Activated B cell treated with CpG ODN at 0.5 μM for 24 hours (primary cell): ENCODE measurements around the gene RXRB. TPM values are rescaled to one million over a fixed set of nuclear protein-coding genes. Genes with fewer than 3 reads are reported as not detected.

ENCODE experiments used
- ATAC-seq: fragments of 200-7000 bp; cut with Tn5 transposase; one replicate; pipeline ENCODE4 v1.10.0; 2021; ENCODE audit warnings: low read depth, mild to moderate bottlenecking, moderate library complexity
- CTCF ChIA-PET: fragments of 350-600 bp; sonication (Branson Sonifier 250); formaldehyde crosslinking; loops from one replicate; lab custom pipeline; 2021; ENCODE audit warnings: antibody characterized with exemption; lab: Charles Lee
- POLR2A ChIA-PET: fragments of 350-600 bp; sonication (Branson Sonifier 250); formaldehyde crosslinking; loops from one replicate; lab custom pipeline; 2021; ENCODE audit warnings: antibody characterized with exemption; lab: Charles Lee
- DNase-seq: peaks from one replicate; pipeline ENCODE4 v3.0.0; 2022
- H3K27ac Mint-ChIP-seq: one replicate; pipeline ENCODE4 v1.8.0; 2020; ENCODE audit warnings: mixed read lengths
- H3K27me3 Mint-ChIP-seq: one replicate; pipeline ENCODE4 v1.8.0; 2021; ENCODE audit warnings: mixed read lengths
- H3K36me3 Mint-ChIP-seq: one replicate; pipeline ENCODE4 v1.8.0; 2021; ENCODE audit warnings: low read depth, mixed read lengths
- H3K4me1 Mint-ChIP-seq: one replicate; pipeline ENCODE4 v1.8.0; 2021; ENCODE audit warnings: mixed read lengths
- H3K4me3 Mint-ChIP-seq: one replicate; pipeline ENCODE4 v1.8.0; 2020; ENCODE audit warnings: mild to moderate bottlenecking, mixed read lengths
- H3K9me3 Mint-ChIP-seq: one replicate; pipeline ENCODE4 v1.8.0; 2020; ENCODE audit warnings: mixed read lengths
- intact Hi-C: fragments of 100-400 bp; cut with micrococcal nuclease; formaldehyde crosslinking; loops from one replicate; pipeline ENCODE4 v1.15.1; 2024
- total RNA-seq: library from RNA; stranded (reverse); gene quantifications from 2 replicates; pipeline ENCODE4 v1.2.3, GENCODE V29; 2022
- TF ChIP-seq, protein P1 (sequence below): fragments of 200-600 bp; IDR thresholded peaks from one replicate; pipeline ENCODE4 v1.8.0; 2022; ENCODE audit warnings: antibody characterized with exemption, mild to moderate bottlenecking

The RXRB gene
- total RNA-seq, 1 donor from 2014 or later: 74.3 TPM

DNA sequence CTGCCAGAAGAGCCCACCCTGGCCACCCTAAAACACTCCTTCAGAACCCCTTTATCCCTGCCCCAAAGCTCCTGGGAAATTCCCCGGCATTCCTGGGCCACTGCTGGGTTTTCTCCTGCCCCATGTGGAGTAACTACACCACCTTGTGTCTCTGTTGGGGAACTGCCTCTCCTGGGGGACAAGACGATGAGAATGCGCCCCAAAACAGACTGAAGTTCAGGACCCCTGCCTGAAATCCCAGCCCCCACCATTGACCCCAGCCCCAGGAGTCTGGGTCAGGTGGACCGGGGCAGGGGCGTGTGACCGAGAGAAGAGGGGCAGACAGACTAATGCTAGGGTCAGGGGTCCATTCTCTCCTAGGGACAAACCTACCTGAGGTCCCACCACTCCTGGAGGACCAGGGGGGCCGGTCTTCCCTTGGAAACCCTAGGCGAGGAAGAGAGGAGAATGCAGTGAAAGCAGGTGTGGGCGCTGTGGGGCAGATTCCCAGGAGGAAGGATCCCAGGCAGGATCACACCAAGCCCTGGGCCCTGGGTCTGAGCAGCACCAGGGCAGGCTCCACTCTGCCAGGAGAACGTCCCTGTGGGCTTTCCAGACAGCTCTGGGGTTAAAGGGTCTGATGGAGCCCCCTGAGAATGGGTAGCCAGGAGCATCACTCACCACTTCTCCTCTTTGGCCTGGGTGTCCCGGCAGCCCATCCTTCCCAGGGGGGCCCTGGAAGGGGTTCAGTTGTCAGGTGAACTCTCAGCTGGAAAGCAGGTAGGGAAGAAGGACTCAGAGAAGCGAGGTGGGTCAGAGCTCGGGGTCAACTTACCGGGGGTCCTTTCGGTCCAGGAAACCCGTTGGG, 27.6 kb downstream of the RXRB start:
- Mint-ChIP-seq H3K36me3 (no peaks in the 10 kb centered on the region), H3K4me3 (no peak overlapping the region), H3K27me3 (peaks cover 11% of the 10 kb centered on the region), H3K9me3 (no peaks in the 10 kb centered on the region), H3K27ac (no peak overlapping the region), H3K4me1 (peaks cover 16% of the 10 kb centered on the region)
- intact Hi-C loops: loop anchor here (1.0 kb wide), 1 partner anchor 173 kb away; no protein-coding TSS in a partner anchor
- TF ChIP-seq, protein P1, sequence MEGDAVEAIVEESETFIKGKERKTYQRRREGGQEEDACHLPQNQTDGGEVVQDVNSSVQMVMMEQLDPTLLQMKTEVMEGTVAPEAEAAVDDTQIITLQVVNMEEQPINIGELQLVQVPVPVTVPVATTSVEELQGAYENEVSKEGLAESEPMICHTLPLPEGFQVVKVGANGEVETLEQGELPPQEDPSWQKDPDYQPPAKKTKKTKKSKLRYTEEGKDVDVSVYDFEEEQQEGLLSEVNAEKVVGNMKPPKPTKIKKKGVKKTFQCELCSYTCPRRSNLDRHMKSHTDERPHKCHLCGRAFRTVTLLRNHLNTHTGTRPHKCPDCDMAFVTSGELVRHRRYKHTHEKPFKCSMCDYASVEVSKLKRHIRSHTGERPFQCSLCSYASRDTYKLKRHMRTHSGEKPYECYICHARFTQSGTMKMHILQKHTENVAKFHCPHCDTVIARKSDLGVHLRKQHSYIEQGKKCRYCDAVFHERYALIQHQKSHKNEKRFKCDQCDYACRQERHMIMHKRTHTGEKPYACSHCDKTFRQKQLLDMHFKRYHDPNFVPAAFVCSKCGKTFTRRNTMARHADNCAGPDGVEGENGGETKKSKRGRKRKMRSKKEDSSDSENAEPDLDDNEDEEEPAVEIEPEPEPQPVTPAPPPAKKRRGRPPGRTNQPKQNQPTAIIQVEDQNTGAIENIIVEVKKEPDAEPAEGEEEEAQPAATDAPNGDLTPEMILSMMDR: no peak
- ChIA-PET CTCF (interaction anchor here (0.7 to 1.8 kb wide), 11 partner anchors 16 to 1647 kb away, joined by 3 to 7 read pairs (median 4); no protein-coding TSS in a partner anchor), POLR2A (interaction anchor here (1.6 kb wide), 1 partner anchor 36 kb away, joined by 3 read pairs; the partner anchor contains the start of gene RING1)
- DNase-seq (no peak), ATAC-seq (peak; percentile 41)

DNA sequence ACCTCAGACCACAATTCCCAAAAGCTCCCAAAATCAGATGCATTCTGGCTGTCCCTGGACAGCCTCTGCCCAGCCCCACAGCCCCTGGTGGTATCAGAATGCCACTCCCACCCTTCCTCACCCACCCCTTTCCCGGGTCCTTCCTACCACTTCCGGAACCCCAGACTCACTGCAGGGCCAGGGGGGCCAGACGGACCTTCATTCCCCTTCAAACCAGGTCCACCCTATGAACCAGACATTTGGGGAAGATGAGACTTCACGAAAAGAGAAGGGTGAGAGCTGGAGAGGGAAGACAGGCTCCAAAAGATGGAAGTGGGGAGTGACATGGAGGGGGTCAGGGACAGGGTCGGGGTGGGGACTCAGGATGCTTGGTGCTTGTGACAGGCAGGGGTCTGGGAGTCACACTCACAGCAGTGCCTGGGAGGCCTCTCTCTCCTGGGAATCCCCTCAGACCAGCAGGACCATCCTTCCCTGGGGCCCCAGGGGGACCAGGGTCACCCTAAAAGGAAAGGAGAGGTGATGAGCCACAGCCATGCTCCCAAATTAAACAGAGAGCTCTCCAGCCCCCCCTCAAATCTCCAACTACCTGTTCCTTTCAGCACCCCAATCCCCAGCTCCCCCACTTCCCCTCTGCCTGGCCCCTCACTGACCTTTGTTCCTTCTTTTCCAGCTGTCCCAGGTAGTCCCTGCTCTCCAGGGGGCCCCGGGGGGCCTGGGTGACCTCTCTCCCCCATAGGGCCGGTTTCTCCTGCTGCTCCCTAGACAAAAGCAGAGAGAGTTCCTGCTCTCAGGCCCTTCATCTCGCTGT, 28.4 kb downstream of the RXRB start:
- H3K4me1 Mint-ChIP-seq: peaks cover 16% of the 10 kb centered on the region
- no peak overlapping the region for H3K27ac Mint-ChIP-seq
- H3K27me3 Mint-ChIP-seq: peaks cover 11% of the 10 kb centered on the region
- TF ChIP-seq, protein P1: no peak
- H3K36me3 Mint-ChIP-seq: no peaks in the 10 kb centered on the region
- no peak overlapping the region for H3K4me3 Mint-ChIP-seq
- ChIA-PET POLR2A (no interaction called here), CTCF (interaction anchor here (0.9 to 1.8 kb wide), 6 partner anchors 15 to 172 kb away, joined by 3 to 7 read pairs (median 5); no protein-coding TSS in a partner anchor)
- ATAC-seq (no peak), DNase-seq (no peak)
- intact Hi-C loops: loop anchor here (1.0 kb wide), 1 partner anchor 172 kb away; no protein-coding TSS in a partner anchor
- no peaks in the 10 kb centered on the region for H3K9me3 Mint-ChIP-seq

- H3K27ac Mint-ChIP-seq: no peak overlapping the region
- intact Hi-C loops: no loop called here
- H3K4me1 Mint-ChIP-seq: peaks cover 16% of the 10 kb centered on the region
- ATAC-seq (no peak), DNase-seq (no peak)
- H3K9me3 Mint-ChIP-seq: no peaks in the 10 kb centered on the region
- ChIA-PET CTCF (interaction anchor here (1.2 to 1.8 kb wide), 3 partner anchors 77 to 171 kb away, joined by 5 to 7 read pairs (median 5); no protein-coding TSS in a partner anchor), POLR2A (interaction anchor here (1.2 kb wide), 1 partner anchor 203 kb away, joined by 6 read pairs; the partner anchor contains the start of gene BRD2)
- H3K36me3 Mint-ChIP-seq: no peaks in the 10 kb centered on the region
- H3K27me3 Mint-ChIP-seq: peaks cover 11% of the 10 kb centered on the region
- no peak overlapping the region for H3K4me3 Mint-ChIP-seq
- TF ChIP-seq, protein P1: no peak
Measured at GRCh38 chr6:33171016-33171879, 29.2 kb downstream of the RXRB start.

DNA sequence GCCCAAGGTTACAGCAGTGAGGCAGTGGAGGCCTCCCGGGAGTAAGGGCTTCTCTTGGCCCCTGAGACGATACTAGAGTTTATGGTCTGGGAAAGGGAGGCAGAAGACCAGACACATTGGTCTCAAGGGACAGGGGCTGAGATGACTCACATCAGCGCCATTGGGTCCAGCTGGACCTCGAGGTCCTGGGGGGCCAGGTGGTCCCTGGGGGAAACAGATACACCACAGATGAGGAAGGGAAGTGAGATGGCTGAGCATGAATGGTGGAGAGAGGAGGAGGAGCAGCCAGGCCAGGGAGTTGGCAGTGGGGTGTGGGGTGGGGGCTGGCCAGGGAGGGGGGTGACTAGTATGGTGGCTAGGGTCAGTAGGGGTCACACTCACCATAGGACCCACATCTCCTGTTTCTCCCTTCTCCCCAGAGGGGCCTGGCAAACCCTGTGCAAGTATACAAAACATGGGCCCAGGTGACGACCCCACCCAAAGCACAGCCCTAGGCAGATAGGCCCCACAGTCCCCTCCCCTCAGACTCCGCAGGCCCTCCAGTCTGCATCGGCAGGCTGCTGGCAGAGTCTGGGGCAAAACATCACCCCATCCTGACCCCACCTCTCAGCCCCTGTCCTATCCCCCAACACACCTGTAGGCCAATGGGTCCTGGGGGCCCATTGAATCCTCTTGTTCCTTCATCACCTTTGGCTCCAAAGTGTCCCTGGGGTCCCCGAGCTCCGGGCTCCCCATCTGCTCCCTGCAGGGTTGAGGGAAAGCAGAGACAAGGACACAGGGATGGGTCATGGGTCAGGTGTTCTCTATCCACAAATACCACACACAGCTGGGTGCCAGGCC, 30.1 kb downstream of the RXRB start:
- no peak overlapping the region for H3K4me3 Mint-ChIP-seq
- peaks cover 8% of the 10 kb centered on the region for H3K27me3 Mint-ChIP-seq
- H3K27ac Mint-ChIP-seq: no peak overlapping the region
- ChIA-PET CTCF (interaction anchor here (1.1 kb wide), 1 partner anchor 170 kb away, joined by 3 read pairs; no protein-coding TSS in a partner anchor), POLR2A (interaction anchor here (0.6 to 1.2 kb wide), 2 partner anchors 30 to 202 kb away, joined by 3 to 6 read pairs; partner anchors contain the start of gene BRD2)
- H3K4me1 Mint-ChIP-seq: peaks cover 16% of the 10 kb centered on the region
- ATAC-seq: peak; percentile 76
- H3K36me3 Mint-ChIP-seq: no peaks in the 10 kb centered on the region
- H3K9me3 Mint-ChIP-seq: no peaks in the 10 kb centered on the region
- intact Hi-C loops: no loop called here
- TF ChIP-seq, protein P1: no peak
- peak; percentile 38 for DNase-seq
